Lung (tissue), 12 donors: ENCODE measurements around the gene A3GALT2. TPM values are rescaled to one million over a fixed set of nuclear protein-coding genes. Genes with fewer than 3 reads are reported as not detected.

Experiments used
- ATAC-seq: fragments of 200-7000 bp; cut with Tn5 transposase; one replicate; pipeline ENCODE4 v1.9.1; 2020; ENCODE audit warnings: moderate number of reproducible peaks; ENCODE audit not compliant: insufficient read depth, low FRiP score
- DNase-seq, 3 donors: peaks; one replicate each; pipeline ENCODE4 v3.0.0-alpha.2; 2013 to 2017
- H3K27ac ChIP-seq, 2 donors: one replicate each; pipeline ENCODE4 v1.5.1; 2013; ENCODE audit warnings: mild to moderate bottlenecking in 2 of 2, moderate library complexity in 2 of 2, control low read depth in 1 of 2, inconsistent platforms in 1 of 2, low read depth in 1 of 2, low read length in 1 of 2
- H3K27me3 ChIP-seq, 3 donors: one replicate each; pipeline ENCODE4 v1.5.1; 2013; ENCODE audit warnings: low read length in 2 of 3; ENCODE audit not compliant: control insufficient read depth in 3 of 3, insufficient read depth in 3 of 3
- H3K36me3 ChIP-seq, 4 donors: one replicate each; pipeline ENCODE4 v1.5.1; 2013; ENCODE audit warnings: low read length in 4 of 4, mild to moderate bottlenecking in 1 of 4, moderate library complexity in 1 of 4; ENCODE audit not compliant: control insufficient read depth in 4 of 4, insufficient read depth in 4 of 4
- H3K4me1 ChIP-seq, 5 donors: one replicate each; pipeline ENCODE4 v1.5.1; 2013; ENCODE audit warnings: low read length in 5 of 5, mild to moderate bottlenecking in 2 of 5, moderate library complexity in 1 of 5; ENCODE audit not compliant: control insufficient read depth in 5 of 5, insufficient read depth in 5 of 5
- H3K4me3 ChIP-seq: one replicate; pipeline ENCODE4 v1.5.1; 2013; ENCODE audit warnings: mild to moderate bottlenecking, control low read depth, moderate library complexity
- H3K9ac ChIP-seq, 2 donors: one replicate each; pipeline ENCODE4 v1.5.1; 2013; ENCODE audit warnings: low read length in 2 of 2, control low read depth in 1 of 2; ENCODE audit not compliant: insufficient read depth in 1 of 2
- H3K9me3 ChIP-seq, 4 donors: one replicate each; pipeline ENCODE4 v1.5.1; 2013; ENCODE audit warnings: low read length in 3 of 4, mild to moderate bottlenecking in 1 of 4, moderate library complexity in 1 of 4; ENCODE audit not compliant: control insufficient read depth in 4 of 4, insufficient read depth in 3 of 4
- WGBS, 2 donors: extraction: QIAGEN DNeasy Blood & Tissue Kit; methylation state at CpG; one replicate each; pipeline ENCODE4 v1.1.7; 2013; 5-methylcytosine and 5-hydroxymethylcytosine counted together
- polyA plus RNA-seq, 2 donors: library from polyadenylated mRNA; stranded (reverse); fragments of 200-250 nt; gene quantifications; one replicate each; pipeline ENCODE4 v1.2.1, GENCODE V29; 2013
- total RNA-seq, 2 donors: library from RNA; depleted of rRNA in 1 of 2; stranded (reverse); fragments of >200 nt in 1 of 2; gene quantifications; one replicate each; pipeline ENCODE4 v1.2.1, GENCODE V29; 2014 to 2021
- TF ChIP-seq, protein P1 (sequence below): IDR thresholded peaks from 2 replicates; pipeline ENCODE4 v1.5.1; 2012; ENCODE audit warnings: mild to moderate bottlenecking; ENCODE audit errors: control extremely low read depth, extremely low read depth
- donor health status: control.
- donor health status: control.
- donor health status: Bipolar disorder and iron deficiency.
- donor health status: healthy.
- donor health status: DM: yes; HTN: yes; CAD: no.

Gene A3GALT2
- total and polyA plus RNA-seq, 4 donors: 0.07 to 0.28 TPM; not detected in 2

GRCh38 chr1:33281554-33282303 lies 39.2 kb downstream of the A3GALT2 start:
- Histone ChIP-seq H3K27ac (no peak overlapping the region), H3K9me3 (no peaks in the 10 kb centered on the region), H3K4me1 (peaks cover 0 to 2% (median 0%) of the 10 kb centered on the region in 5 donors), H3K4me3 (no peak overlapping the region), H3K36me3 (peaks cover 3 to 37% (median 29%) of the 10 kb centered on the region in 4 donors), H3K9ac (no peak overlapping the region), H3K27me3 (no peaks in the 10 kb centered on the region)
- TF ChIP-seq, protein P1, sequence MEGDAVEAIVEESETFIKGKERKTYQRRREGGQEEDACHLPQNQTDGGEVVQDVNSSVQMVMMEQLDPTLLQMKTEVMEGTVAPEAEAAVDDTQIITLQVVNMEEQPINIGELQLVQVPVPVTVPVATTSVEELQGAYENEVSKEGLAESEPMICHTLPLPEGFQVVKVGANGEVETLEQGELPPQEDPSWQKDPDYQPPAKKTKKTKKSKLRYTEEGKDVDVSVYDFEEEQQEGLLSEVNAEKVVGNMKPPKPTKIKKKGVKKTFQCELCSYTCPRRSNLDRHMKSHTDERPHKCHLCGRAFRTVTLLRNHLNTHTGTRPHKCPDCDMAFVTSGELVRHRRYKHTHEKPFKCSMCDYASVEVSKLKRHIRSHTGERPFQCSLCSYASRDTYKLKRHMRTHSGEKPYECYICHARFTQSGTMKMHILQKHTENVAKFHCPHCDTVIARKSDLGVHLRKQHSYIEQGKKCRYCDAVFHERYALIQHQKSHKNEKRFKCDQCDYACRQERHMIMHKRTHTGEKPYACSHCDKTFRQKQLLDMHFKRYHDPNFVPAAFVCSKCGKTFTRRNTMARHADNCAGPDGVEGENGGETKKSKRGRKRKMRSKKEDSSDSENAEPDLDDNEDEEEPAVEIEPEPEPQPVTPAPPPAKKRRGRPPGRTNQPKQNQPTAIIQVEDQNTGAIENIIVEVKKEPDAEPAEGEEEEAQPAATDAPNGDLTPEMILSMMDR: no peak
- WGBS, 2 donors: 97 to 98% methylated on average over 17 of the region's 17 CpGs
- ATAC-seq (no peak), DNase-seq (no peak)

DNA sequence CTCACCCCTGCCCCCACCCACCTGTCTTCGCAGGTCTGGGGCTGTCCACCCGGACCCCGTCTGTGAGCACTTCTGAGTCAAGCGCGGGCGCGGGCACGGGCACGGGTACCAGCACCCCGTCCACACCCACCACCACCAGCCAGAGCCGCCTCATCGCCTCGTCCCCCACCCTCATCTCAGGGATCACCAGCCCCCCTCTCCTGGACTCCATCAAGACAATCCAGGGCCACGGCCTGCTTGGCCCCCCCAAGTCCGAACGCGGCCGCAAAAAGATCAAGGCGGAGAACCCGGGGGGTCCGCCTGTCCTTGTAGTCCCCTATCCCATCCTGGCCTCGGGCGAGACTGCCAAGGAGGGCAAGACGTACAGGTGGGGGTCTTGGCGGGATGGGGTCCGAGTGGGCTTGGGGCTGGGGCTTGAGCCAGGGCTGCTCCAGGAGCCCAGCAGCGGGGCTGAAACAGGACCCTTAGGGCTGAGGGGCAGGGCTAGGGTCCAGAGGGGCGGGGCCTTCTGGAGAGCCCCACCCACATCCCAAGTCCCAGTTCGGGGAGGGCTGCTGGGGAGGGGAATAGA lies 40.7 kb downstream of the A3GALT2 start:
- Histone ChIP-seq H3K36me3 (peaks cover 3 to 40% (median 32%) of the 10 kb centered on the region in 4 donors), H3K9me3 (no peaks in the 10 kb centered on the region), H3K4me1 (no peaks in the 10 kb centered on the region), H3K9ac (no peak overlapping the region), H3K27ac (no peak overlapping the region), H3K4me3 (no peak overlapping the region), H3K27me3 (no peaks in the 10 kb centered on the region)
- 96 to 99% methylated on average over 29 of the region's 29 CpGs for WGBS, 2 donors
- ATAC-seq (no peak), DNase-seq (no peak)
- TF ChIP-seq, protein P1: no peak

- WGBS, 2 donors: 93 to 94% methylated on average over 10 to 11 of the region's 11 CpGs
- no peak for DNase-seq
- Histone ChIP-seq H3K27ac (no peak overlapping the region), H3K4me1 (peaks cover 0 to 2% (median 0%) of the 10 kb centered on the region in 5 donors), H3K9ac (no peak overlapping the region), H3K9me3 (no peaks in the 10 kb centered on the region), H3K36me3 (peaks cover 3 to 41% (median 31%) of the 10 kb centered on the region in 4 donors), H3K4me3 (no peak overlapping the region), H3K27me3 (no peaks in the 10 kb centered on the region)
- no peak for ATAC-seq
- TF ChIP-seq, protein P1: no peak
Observed at GRCh38 chr1:33277488-33278084, 43.3 kb downstream of the A3GALT2 start.
